Tibial nerve (tissue), 4 donors: ENCODE data around the gene BRSK1. TPM values are rescaled to one million over a fixed set of nuclear protein-coding genes. Genes with fewer than 3 reads are reported as not detected.

Source experiments
- DNase-seq, 2 donors: peaks; one replicate each; pipeline ENCODE4 v3.0.0-alpha.2; 2019; ENCODE audit warnings: low spot score in 2 of 2
- H3K27ac ChIP-seq, 4 donors: fragments of 200-600 bp; sonication (generic) in 3 of 4; one replicate each; pipeline ENCODE4 v1.5.1; 2017 to 2019; ENCODE audit warnings: mild to moderate bottlenecking in 1 of 4
- H3K27me3 ChIP-seq, 2 donors: fragments of 200-600 bp; sonication (generic) in 1 of 2; one replicate each; pipeline versions ENCODE4 v1.5.1 to v1.6.0; 2017 to 2019
- H3K36me3 ChIP-seq, 3 donors: fragments of 200-600 bp; sonication (generic); one replicate each; pipeline ENCODE4 v1.5.1; 2018 to 2019
- H3K4me1 ChIP-seq, 4 donors: fragments of 200-600 bp; sonication (generic) in 3 of 4; one replicate each; pipeline ENCODE4 v1.5.1; 2017 to 2019
- H3K4me3 ChIP-seq, 4 donors: fragments of 200-600 bp; sonication (generic) in 3 of 4; one replicate each; pipeline ENCODE4 v1.5.1; 2017 to 2019; ENCODE audit warnings: mild to moderate bottlenecking in 1 of 4, moderate library complexity in 1 of 4
- H3K9me3 ChIP-seq, 4 donors: fragments of 200-600 bp; sonication (generic) in 3 of 4; one replicate each; pipeline ENCODE4 v1.5.1; 2017 to 2019
- CTCF ChIP-seq, 5 experiments: fragments of 200-600 bp in 3 of 5; fragments of 450-650 bp in 2 of 5; sonication (generic) in 3 of 5; IDR thresholded peaks; one replicate each; pipeline ENCODE4 v1.5.1; 2016 to 2019; ENCODE audit warnings: antibody characterized with exemption in 5 of 5, mild to moderate bottlenecking in 3 of 5, moderate library complexity in 2 of 5
- EP300 ChIP-seq, 2 donors: sonication (generic); formaldehyde crosslinking; IDR thresholded peaks; one replicate each; pipeline ENCODE4 v1.6.1; 2017; ENCODE audit warnings: antibody characterized with exemption in 2 of 2, mild to moderate bottlenecking in 1 of 2
- POLR2A ChIP-seq, 2 donors: fragments of 450-650 bp; IDR thresholded peaks; one replicate each; pipeline ENCODE4 v1.6.1; 2017; ENCODE audit warnings: antibody characterized with exemption in 2 of 2, mild to moderate bottlenecking in 2 of 2, moderate library complexity in 2 of 2
- WGBS, 2 donors: methylation state at CpG; one replicate each; pipeline ENCODE4 v1.1.5; 2018; 5-methylcytosine and 5-hydroxymethylcytosine counted together
- total RNA-seq, 4 donors: library from RNA; depleted of rRNA; stranded (reverse); fragments of >200 nt; gene quantifications; one replicate each; pipeline ENCODE4 v1.1.0, GENCODE V29; 2016

BRSK1 gene
- total RNA-seq, result 1 to 10 TPM; 4.6 to 6.9 (median 5.9) TPM

- H3K4me1 ChIP-seq, result peaks cover 0 to 47% (median 14%) of the 10 kb centered on the region in 4 donors
- no peak for DNase-seq
- no peaks in the 10 kb centered on the region for H3K36me3 ChIP-seq
- peak within 1 kb of the TSS; percentile 22 to 70 (median 44) for H3K4me3 ChIP-seq
- TF ChIP-seq EP300 (IDR thresholded peaks at IDR 0.05) (no peak), POLR2A (IDR thresholded peaks at IDR 0.05) (no peak), CTCF (IDR thresholded peaks at IDR 0.05) (no peak)
- no peaks in the 10 kb centered on the region for H3K9me3 ChIP-seq
- peaks cover 0 to 4% of the 10 kb centered on the region in 2 donors for H3K27me3 ChIP-seq
- 10 to 13% methylated on average over 13 to 16 of the region's 44 CpGs for WGBS, 2 donors
- H3K27ac ChIP-seq, result peak within 1 kb of the TSS; percentile 76 to 92 (median 88)
These were observed at the start of gene BRSK1 for GRCh38 chr19:55283548-55284377. Gene BRSK1 (plus strand): TSS chr19:55283997. CDS start chr19:55284443, 446 bp downstream.

GRCh38 chr19:55238030-55238429, 45.8 kb upstream of the BRSK1 start:
- no peak for TF ChIP-seq EP300 (IDR thresholded peaks at IDR 0.05)
- Histone ChIP-seq H3K36me3 (peaks cover 4 to 98% (median 51%) of the 10 kb centered on the region in 3 donors), H3K9me3 (no peaks in the 10 kb centered on the region), H3K4me1 (no peaks in the 10 kb centered on the region), H3K27me3 (no peaks in the 10 kb centered on the region), H3K27ac (no peak overlapping the region), H3K4me3 (no peak overlapping the region)
- no peak for DNase-seq
- WGBS, 2 donors, result 83 to 92% methylated on average over 6 to 8 of the region's 8 CpGs

GRCh38 chr19:55239004-55239403, 44.8 kb upstream of the BRSK1 start:
- no peak for TF ChIP-seq CTCF (IDR thresholded peaks at IDR 0.05)
- TF ChIP-seq EP300 (IDR thresholded peaks at IDR 0.05), result no peak
- no peak for TF ChIP-seq POLR2A (IDR thresholded peaks at IDR 0.05)
- Histone ChIP-seq H3K36me3 (peaks cover 4 to 97% (median 51%) of the 10 kb centered on the region in 3 donors), H3K27ac (no peak overlapping the region), H3K9me3 (no peaks in the 10 kb centered on the region), H3K27me3 (no peaks in the 10 kb centered on the region), H3K4me3 (no peak overlapping the region), H3K4me1 (no peaks in the 10 kb centered on the region)
- WGBS, 2 donors, result 92% methylated on average over 11 to 12 of the region's 12 CpGs
- no peak for DNase-seq

- Histone ChIP-seq H3K4me3 (no peak overlapping the region), H3K27ac (no peak overlapping the region), H3K4me1 (no peaks in the 10 kb centered on the region), H3K9me3 (no peaks in the 10 kb centered on the region), H3K27me3 (no peaks in the 10 kb centered on the region), H3K36me3 (peaks cover 4 to 99% (median 60%) of the 10 kb centered on the region in 3 donors)
- DNase-seq, result no peak
- whole genome bisulfite sequencing, 2 donors, result 93 to 96% methylated on average over 6 of the region's 6 CpGs
- no peak for TF ChIP-seq EP300 (IDR thresholded peaks at IDR 0.05)
- no peak for TF ChIP-seq CTCF (IDR thresholded peaks at IDR 0.05)
- no peak for TF ChIP-seq POLR2A (IDR thresholded peaks at IDR 0.05)
These were observed 43.1 kb upstream of the BRSK1 start for GRCh38 chr19:55240713-55241020.

GRCh38 chr19:55241143-55241934, 42.5 kb upstream of the BRSK1 start:
- DNase-seq, result no peak
- Histone ChIP-seq H3K27me3 (no peaks in the 10 kb centered on the region), H3K36me3 (peaks cover 4 to 99% (median 61%) of the 10 kb centered on the region in 3 donors), H3K4me1 (no peaks in the 10 kb centered on the region), H3K27ac (no peak overlapping the region), H3K9me3 (no peaks in the 10 kb centered on the region), H3K4me3 (no peak overlapping the region)
- TF ChIP-seq POLR2A (IDR thresholded peaks at IDR 0.05) (no peak), EP300 (IDR thresholded peaks at IDR 0.05) (no peak), CTCF (IDR thresholded peaks at IDR 0.05) (no peak)
- 86 to 92% methylated on average over 21 to 35 of the region's 37 CpGs for WGBS, 2 donors
